ENCODE measurements around the gene PEAK1. TPM values are rescaled to one million over a fixed set of nuclear protein-coding genes. Genes with fewer than 3 reads are reported as not detected.

PEAK1 gene
- total and polyA plus RNA-seq, 7 experiments from 2014 or later: 1.2 to 31.0 (median 12.7) TPM

DNA sequence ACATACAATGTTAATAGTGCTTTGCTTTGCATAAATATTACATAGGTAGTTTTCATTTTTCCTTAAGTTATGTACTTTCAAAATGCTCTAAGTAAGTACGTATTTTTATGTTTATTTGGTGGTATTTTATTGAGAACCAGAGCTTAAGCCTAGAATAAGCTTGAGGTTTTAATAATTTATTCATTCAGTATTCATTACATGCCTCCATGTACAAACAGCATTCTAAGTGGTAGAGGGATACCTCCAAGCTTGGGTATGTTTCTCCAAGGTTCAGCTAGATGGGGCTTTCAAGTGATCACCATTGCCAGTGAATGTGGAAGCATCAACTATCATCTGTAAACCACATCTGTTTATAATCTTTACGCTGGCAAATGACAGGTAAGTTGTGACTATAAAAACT, 52.3 kb downstream of the PEAK1 start:
- Histone ChIP-seq H3K4me3 (ENCODE audit: low read length) (no peak overlapping the region), H3K4me1 (ENCODE audit: control insufficient read depth in 2 of 2, insufficient read depth in 2 of 2, low read length in 2 of 2) (no peaks in the 10 kb centered on the region), H3K9me3 (ENCODE audit: control insufficient read depth in 2 of 3, low read length in 3 of 3) (no peaks in the 10 kb centered on the region), H3K27me3 (ENCODE audit: control insufficient read depth in 2 of 2, insufficient read depth in 2 of 2, low read length in 2 of 2) (no peaks in the 10 kb centered on the region), H3K27ac (ENCODE audit: low read depth, low read length) (no peak overlapping the region), H3K36me3 (ENCODE audit: control insufficient read depth in 2 of 3, insufficient read depth in 3 of 3, low read length in 3 of 3) (no peaks in the 10 kb centered on the region)
- ATAC-seq (no peak), DNase-seq (no peak)
- H3K4me3 Mint-ChIP-seq: no peak overlapping the region
- POLR2A ChIA-PET: no interaction called here
- no peaks in the 10 kb centered on the region for H3K27me3 Mint-ChIP-seq
- H3K27ac Mint-ChIP-seq: no peak overlapping the region
- peaks cover 0 to 6% (median 0%) of the 10 kb centered on the region in 11 donors for H3K9me3 Mint-ChIP-seq
- CTCF ChIA-PET: no interaction called here
- intact Hi-C loops (cut with micrococcal nuclease): no loop called here
- no peaks in the 10 kb centered on the region for H3K4me1 Mint-ChIP-seq
- peaks cover 7 to 10% (median 8%) of the 10 kb centered on the region in 5 donors for H3K36me3 Mint-ChIP-seq

DNA sequence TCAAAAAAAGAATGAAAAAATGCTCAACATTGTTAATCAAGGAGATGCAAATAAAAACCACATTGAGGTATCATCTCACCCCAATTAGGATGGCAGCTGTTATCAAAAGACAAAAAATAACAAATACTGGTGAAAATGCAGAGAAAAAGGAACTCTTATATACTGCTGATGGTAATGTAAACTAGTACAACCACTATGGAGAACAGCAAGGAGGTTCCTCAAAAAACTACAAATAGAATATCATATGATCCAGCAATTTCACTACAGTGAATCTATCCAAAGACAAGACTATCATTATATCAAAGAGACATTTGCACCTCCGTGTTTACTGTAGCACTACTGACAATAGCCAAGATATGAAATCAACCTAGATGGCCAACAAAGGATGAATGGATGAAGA, 58.4 kb downstream of the PEAK1 start:
- no peak overlapping the region for H3K27ac ChIP-seq (ENCODE audit: low read depth, low read length)
- CTCF ChIA-PET: no interaction called here
- ATAC-seq (no peak), DNase-seq (no peak)
- H3K36me3 Mint-ChIP-seq: peaks cover 7 to 25% (median 12%) of the 10 kb centered on the region in 5 donors
- peaks cover 0 to 6% (median 0%) of the 10 kb centered on the region in 11 donors for H3K9me3 Mint-ChIP-seq
- no peak overlapping the region for H3K27ac Mint-ChIP-seq
- no peaks in the 10 kb centered on the region for H3K27me3 Mint-ChIP-seq
- POLR2A ChIA-PET: no interaction called here
- no peak overlapping the region for H3K4me3 Mint-ChIP-seq
- no peaks in the 10 kb centered on the region for H3K27me3 ChIP-seq (ENCODE audit: control insufficient read depth in 2 of 2, insufficient read depth in 2 of 2, low read length in 2 of 2)
- no peaks in the 10 kb centered on the region for H3K36me3 ChIP-seq (ENCODE audit: control insufficient read depth in 2 of 3, insufficient read depth in 3 of 3, low read length in 3 of 3)
- no peak overlapping the region for H3K4me3 ChIP-seq (ENCODE audit: low read length)
- H3K9me3 ChIP-seq (ENCODE audit: control insufficient read depth in 2 of 3, low read length in 3 of 3): no peaks in the 10 kb centered on the region
- H3K4me1 ChIP-seq (ENCODE audit: control insufficient read depth in 2 of 2, insufficient read depth in 2 of 2, low read length in 2 of 2): no peaks in the 10 kb centered on the region
- intact Hi-C loops (cut with micrococcal nuclease): no loop called here
- H3K4me1 Mint-ChIP-seq: peaks cover 0 to 8% (median 0%) of the 10 kb centered on the region in 7 donors

DNA sequence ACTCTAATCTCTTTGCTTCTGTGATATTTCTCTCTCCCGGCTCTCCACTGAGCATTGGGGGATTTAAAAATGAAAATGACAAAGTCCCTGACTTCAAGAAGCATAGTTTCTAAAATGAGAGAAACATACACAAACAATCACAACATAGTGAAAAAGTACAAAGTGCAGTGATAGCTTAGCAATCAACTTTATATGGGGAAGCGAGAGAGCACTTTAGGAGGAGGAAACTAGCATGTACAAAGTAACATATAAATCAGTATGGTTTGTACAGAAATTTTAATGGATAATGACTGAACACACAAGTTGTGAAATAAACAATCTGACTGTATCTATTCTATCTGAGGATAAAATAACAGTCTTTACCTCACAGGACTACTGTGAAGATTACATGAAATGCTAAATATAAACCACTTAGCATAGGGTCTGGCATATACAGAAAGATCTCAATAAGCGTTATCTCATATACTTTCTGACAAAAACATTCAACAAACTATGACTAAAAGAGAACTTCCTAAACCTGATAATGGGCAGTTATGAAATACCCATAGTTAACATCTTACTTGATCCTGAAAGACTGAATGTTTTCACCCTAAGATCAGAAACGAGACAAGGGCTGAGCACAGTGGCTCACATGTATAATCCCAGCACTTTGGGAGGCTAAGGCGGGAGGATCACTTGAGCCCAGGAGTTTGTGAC, 61.2 kb downstream of the PEAK1 start:
- H3K27ac ChIP-seq (ENCODE audit: low read depth, low read length): no peak overlapping the region
- no peak overlapping the region for H3K4me3 ChIP-seq (ENCODE audit: low read length)
- POLR2A ChIA-PET: no interaction called here
- no peak overlapping the region for H3K4me3 Mint-ChIP-seq
- no peaks in the 10 kb centered on the region for H3K27me3 ChIP-seq (ENCODE audit: control insufficient read depth in 2 of 2, insufficient read depth in 2 of 2, low read length in 2 of 2)
- H3K27ac Mint-ChIP-seq: no peak overlapping the region
- H3K27me3 Mint-ChIP-seq: no peaks in the 10 kb centered on the region
- DNase-seq: no peak
- H3K36me3 Mint-ChIP-seq: peaks cover 6 to 26% (median 9%) of the 10 kb centered on the region in 5 donors
- H3K4me1 Mint-ChIP-seq: peaks cover 0 to 8% (median 0%) of the 10 kb centered on the region in 7 donors
- no peaks in the 10 kb centered on the region for H3K9me3 ChIP-seq (ENCODE audit: control insufficient read depth in 2 of 3, low read length in 3 of 3)
- H3K9me3 Mint-ChIP-seq: peaks cover 0 to 6% (median 0%) of the 10 kb centered on the region in 11 donors
- CTCF ChIA-PET: no interaction called here
- ATAC-seq: no peak
- intact Hi-C loops (cut with micrococcal nuclease): no loop called here
- no peaks in the 10 kb centered on the region for H3K4me1 ChIP-seq (ENCODE audit: control insufficient read depth in 2 of 2, insufficient read depth in 2 of 2, low read length in 2 of 2)
- no peaks in the 10 kb centered on the region for H3K36me3 ChIP-seq (ENCODE audit: control insufficient read depth in 2 of 3, insufficient read depth in 3 of 3, low read length in 3 of 3)

DNA sequence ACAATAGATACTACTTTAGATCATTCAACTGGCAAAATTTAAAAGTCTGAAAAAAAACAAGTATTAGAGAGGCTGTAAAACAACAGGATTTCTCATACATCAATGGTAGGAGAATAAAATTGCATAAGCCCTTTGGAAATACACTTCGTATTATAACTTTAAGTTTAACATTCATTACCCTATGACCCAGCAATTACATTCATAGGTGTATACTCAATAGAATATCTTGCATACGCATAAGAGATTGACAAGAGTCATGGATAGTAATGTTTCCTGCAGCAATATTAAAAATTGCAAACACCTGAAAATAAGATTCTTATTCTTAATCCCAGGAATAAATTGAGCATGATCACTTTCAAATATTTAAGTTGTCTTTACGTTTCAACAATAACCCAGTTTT, 63.6 kb downstream of the PEAK1 start:
- H3K36me3 ChIP-seq (ENCODE audit: control insufficient read depth in 2 of 3, insufficient read depth in 3 of 3, low read length in 3 of 3): no peaks in the 10 kb centered on the region
- DNase-seq (no peak), ATAC-seq (no peak)
- H3K27me3 ChIP-seq (ENCODE audit: control insufficient read depth in 2 of 2, insufficient read depth in 2 of 2, low read length in 2 of 2): no peaks in the 10 kb centered on the region
- H3K9me3 ChIP-seq (ENCODE audit: control insufficient read depth in 2 of 3, low read length in 3 of 3): no peaks in the 10 kb centered on the region
- intact Hi-C loops (cut with micrococcal nuclease): no loop called here
- ChIA-PET CTCF (no interaction called here), POLR2A (no interaction called here)
- Mint-ChIP-seq H3K27ac (no peak overlapping the region), H3K27me3 (no peaks in the 10 kb centered on the region), H3K4me1 (peaks cover 0 to 8% (median 0%) of the 10 kb centered on the region in 7 donors), H3K36me3 (peaks cover 0 to 18% (median 1%) of the 10 kb centered on the region in 5 donors), H3K9me3 (no peaks in the 10 kb centered on the region), H3K4me3 (no peak overlapping the region)
- no peak overlapping the region for H3K27ac ChIP-seq (ENCODE audit: low read depth, low read length)
- no peaks in the 10 kb centered on the region for H3K4me1 ChIP-seq (ENCODE audit: control insufficient read depth in 2 of 2, insufficient read depth in 2 of 2, low read length in 2 of 2)
- H3K4me3 ChIP-seq (ENCODE audit: low read length): no peak overlapping the region

DNA sequence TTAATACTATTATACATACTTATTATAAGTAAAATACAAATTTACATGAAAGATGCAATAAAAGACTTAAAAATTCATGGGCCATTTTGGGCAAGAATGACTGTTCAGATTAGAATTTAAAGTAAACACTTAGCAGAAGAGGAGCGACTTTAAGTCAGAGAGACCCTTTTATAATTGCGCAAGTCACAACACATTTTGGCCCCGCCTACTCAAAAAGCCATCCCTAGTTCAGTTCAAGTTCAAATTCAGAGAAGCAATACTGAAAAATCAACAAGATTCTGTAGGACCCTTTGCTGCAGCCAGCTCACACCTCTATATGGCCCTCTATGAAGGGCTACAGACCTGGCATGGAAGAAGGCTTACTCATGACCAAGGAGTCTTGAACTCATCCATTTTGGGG, 64.6 kb downstream of the PEAK1 start:
- Histone ChIP-seq H3K9me3 (ENCODE audit: control insufficient read depth in 2 of 3, low read length in 3 of 3) (no peaks in the 10 kb centered on the region), H3K27me3 (ENCODE audit: control insufficient read depth in 2 of 2, insufficient read depth in 2 of 2, low read length in 2 of 2) (no peaks in the 10 kb centered on the region), H3K4me1 (ENCODE audit: control insufficient read depth in 2 of 2, insufficient read depth in 2 of 2, low read length in 2 of 2) (no peaks in the 10 kb centered on the region), H3K36me3 (ENCODE audit: control insufficient read depth in 2 of 3, insufficient read depth in 3 of 3, low read length in 3 of 3) (no peaks in the 10 kb centered on the region), H3K4me3 (ENCODE audit: low read length) (no peak overlapping the region), H3K27ac (ENCODE audit: low read depth, low read length) (no peak overlapping the region)
- no peaks in the 10 kb centered on the region for H3K27me3 Mint-ChIP-seq
- no peaks in the 10 kb centered on the region for H3K9me3 Mint-ChIP-seq
- intact Hi-C loops (cut with micrococcal nuclease): no loop called here
- DNase-seq: no peak
- H3K36me3 Mint-ChIP-seq: peaks cover 0 to 11% (median 2%) of the 10 kb centered on the region in 5 donors
- H3K4me3 Mint-ChIP-seq: no peak overlapping the region
- ATAC-seq: no peak
- H3K27ac Mint-ChIP-seq: no peak overlapping the region
- ChIA-PET CTCF (no interaction called here), POLR2A (no interaction called here)
- H3K4me1 Mint-ChIP-seq: peaks cover 0 to 8% (median 0%) of the 10 kb centered on the region in 7 donors

DNA sequence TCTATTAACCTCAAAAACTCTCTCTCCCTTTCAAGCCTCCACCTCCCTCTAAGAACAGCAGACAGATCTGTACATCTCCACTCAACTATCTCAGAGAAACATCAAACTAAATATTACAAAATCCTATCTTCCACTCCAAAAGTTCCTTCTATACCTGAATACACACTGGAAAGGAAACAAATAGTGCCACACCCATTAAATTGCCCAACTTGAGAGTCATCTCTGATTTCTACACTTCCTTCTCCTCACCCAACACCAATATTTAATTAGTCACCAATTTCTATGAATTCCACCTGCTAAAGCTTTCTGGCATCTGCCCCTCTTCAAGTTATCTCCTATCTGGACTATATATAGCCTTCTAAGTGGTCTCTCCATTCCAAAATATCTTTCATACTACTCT, 65.8 kb downstream of the PEAK1 start:
- Histone ChIP-seq H3K4me1 (ENCODE audit: control insufficient read depth in 2 of 2, insufficient read depth in 2 of 2, low read length in 2 of 2) (no peaks in the 10 kb centered on the region), H3K27me3 (ENCODE audit: control insufficient read depth in 2 of 2, insufficient read depth in 2 of 2, low read length in 2 of 2) (no peaks in the 10 kb centered on the region), H3K27ac (ENCODE audit: low read depth, low read length) (no peak overlapping the region), H3K9me3 (ENCODE audit: control insufficient read depth in 2 of 3, low read length in 3 of 3) (no peaks in the 10 kb centered on the region), H3K4me3 (ENCODE audit: low read length) (no peak overlapping the region), H3K36me3 (ENCODE audit: control insufficient read depth in 2 of 3, insufficient read depth in 3 of 3, low read length in 3 of 3) (no peaks in the 10 kb centered on the region)
- intact Hi-C loops (cut with micrococcal nuclease): no loop called here
- H3K9me3 Mint-ChIP-seq: no peaks in the 10 kb centered on the region
- no peak for DNase-seq
- no peaks in the 10 kb centered on the region for H3K27me3 Mint-ChIP-seq
- H3K4me1 Mint-ChIP-seq: peaks cover 0 to 8% (median 0%) of the 10 kb centered on the region in 7 donors
- CTCF ChIA-PET: no interaction called here
- POLR2A ChIA-PET: no interaction called here
- H3K36me3 Mint-ChIP-seq: peaks cover 0 to 11% (median 2%) of the 10 kb centered on the region in 5 donors
- no peak overlapping the region for H3K4me3 Mint-ChIP-seq
- no peak for ATAC-seq
- H3K27ac Mint-ChIP-seq: no peak overlapping the region

DNA sequence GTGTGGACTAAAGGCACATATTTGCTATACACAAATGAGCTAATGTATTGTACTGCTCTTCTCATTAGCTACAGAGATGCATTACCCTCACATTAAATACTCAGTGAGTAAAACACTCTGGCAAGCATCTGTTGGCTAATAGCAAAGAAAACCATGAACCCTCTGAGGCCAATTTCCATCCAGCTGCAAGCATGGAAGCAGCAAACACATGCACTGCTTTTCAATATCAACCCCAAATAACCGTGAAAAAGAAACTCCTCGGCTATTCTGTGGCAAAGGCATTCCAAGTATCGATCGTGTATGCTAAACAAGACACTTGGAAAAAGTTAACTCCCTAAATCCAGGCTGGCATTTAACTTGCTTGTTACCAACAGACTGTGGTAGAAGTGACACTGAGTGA, 67.0 kb downstream of the PEAK1 start:
- no peaks in the 10 kb centered on the region for H3K27me3 Mint-ChIP-seq
- no peak overlapping the region for H3K4me3 Mint-ChIP-seq
- Histone ChIP-seq H3K27ac (ENCODE audit: low read depth, low read length) (no peak overlapping the region), H3K36me3 (ENCODE audit: control insufficient read depth in 2 of 3, insufficient read depth in 3 of 3, low read length in 3 of 3) (no peaks in the 10 kb centered on the region), H3K4me1 (ENCODE audit: control insufficient read depth in 2 of 2, insufficient read depth in 2 of 2, low read length in 2 of 2) (no peaks in the 10 kb centered on the region), H3K4me3 (ENCODE audit: low read length) (no peak overlapping the region), H3K9me3 (ENCODE audit: control insufficient read depth in 2 of 3, low read length in 3 of 3) (no peaks in the 10 kb centered on the region), H3K27me3 (ENCODE audit: control insufficient read depth in 2 of 2, insufficient read depth in 2 of 2, low read length in 2 of 2) (no peaks in the 10 kb centered on the region)
- peaks cover 0 to 6% (median 0%) of the 10 kb centered on the region in 7 donors for H3K4me1 Mint-ChIP-seq
- ChIA-PET POLR2A (no interaction called here), CTCF (no interaction called here)
- H3K36me3 Mint-ChIP-seq: peaks cover 0 to 9% (median 2%) of the 10 kb centered on the region in 5 donors
- no peaks in the 10 kb centered on the region for H3K9me3 Mint-ChIP-seq
- ATAC-seq (no peak), DNase-seq (no peak)
- intact Hi-C loops (cut with micrococcal nuclease): no loop called here
- H3K27ac Mint-ChIP-seq: no peak overlapping the region
